B cell (primary cell): Measurements from ENCODE around the gene BTK. TPM values are rescaled to one million over a fixed set of nuclear protein-coding genes. Genes with fewer than 3 reads are reported as not detected.
"Not testable (repeated sequence)": the region's sequence is repeated elsewhere in the genome, so short reads cannot be mapped to it uniquely, and the experiment has no call there.

Experiments
- ATAC-seq: fragments of 200-7000 bp; cut with Tn5 transposase; one replicate; pipeline ENCODE4 v1.10.0; 2021; ENCODE audit warnings: low read depth, mild to moderate bottlenecking, moderate number of reproducible peaks, moderate library complexity
- CTCF ChIA-PET: fragments of 350-600 bp; sonication (Branson Sonifier 250); formaldehyde crosslinking; loops from one replicate; lab custom pipeline; 2021; ENCODE audit warnings: antibody characterized with exemption, inconsistent platforms; lab: Charles Lee
- POLR2A ChIA-PET: fragments of 350-600 bp; sonication (Branson Sonifier 250); formaldehyde crosslinking; loops from one replicate; lab custom pipeline; 2021; ENCODE audit warnings: antibody characterized with exemption; lab: Charles Lee
- DNase-seq: peaks from one replicate; pipeline ENCODE4 v3.0.0; 2013
- H2AFZ ChIP-seq: 2 replicates; pipeline ENCODE4 v1.6.1; 2012; ENCODE audit warnings: mild to moderate bottlenecking, low read depth, low read length; ENCODE audit not compliant: insufficient read depth, poor library complexity, severe bottlenecking
- H3K27ac ChIP-seq, 2 donors: 1 replicate in 1 of 2; 2 replicates in 1 of 2; pipeline ENCODE4 v1.5.1; 2012 to 2013; ENCODE audit warnings: low read length in 2 of 2, mild to moderate bottlenecking in 2 of 2, moderate library complexity in 1 of 2
- H3K27me3 ChIP-seq, 4 experiments: fragments of 200-600 bp in 1 of 4; sonication (generic) in 1 of 4; replicated peaks in 1 of 4; 1 replicate in 2 of 4; 2 replicates in 2 of 4; pipeline versions ENCODE4 v1.6.1 to v1.7.0; 2013 to 2016; ENCODE audit warnings: low read length in 3 of 4, mild to moderate bottlenecking in 2 of 4, mixed read lengths in 1 of 4, moderate library complexity in 1 of 4; ENCODE audit not compliant: insufficient read depth in 4 of 4, control insufficient read depth in 3 of 4; ENCODE audit errors: control extremely low read depth in 1 of 4
- H3K36me3 ChIP-seq, 2 experiments: replicated peaks in 1 of 2; 1 replicate in 1 of 2; 2 replicates in 1 of 2; pipeline versions ENCODE4 v1.6.1 to v1.7.1; 2013; ENCODE audit warnings: low read length in 1 of 2; ENCODE audit not compliant: insufficient read depth in 2 of 2, control insufficient read depth in 1 of 2; ENCODE audit errors: control extremely low read depth in 1 of 2, extremely low read depth in 1 of 2
- H3K4me1 ChIP-seq, 2 donors: fragments of 200-600 bp in 1 of 2; sonication (generic) in 1 of 2; 1 replicate in 1 of 2; 2 replicates in 1 of 2; pipeline versions ENCODE4 v1.5.1 to v1.6.1; 2013 to 2017; ENCODE audit warnings: low read length in 2 of 2; ENCODE audit not compliant: control insufficient read depth in 2 of 2, insufficient read depth in 2 of 2
- H3K4me2 ChIP-seq: replicated peaks from 2 replicates; pipeline ENCODE3; 2012; ENCODE audit warnings: mild to moderate bottlenecking, low read depth, low read length; ENCODE audit not compliant: poor library complexity, severe bottlenecking
- H3K4me3 ChIP-seq, 5 experiments: fragments of 200-600 bp in 1 of 5; sonication (generic) in 1 of 5; 1 replicate in 3 of 5; 2 replicates in 2 of 5; pipeline versions ENCODE4 v1.5.1 to v1.7.0; 2011 to 2016; ENCODE audit warnings: low read length in 4 of 5, mild to moderate bottlenecking in 4 of 5, low read depth in 2 of 5, control low read depth in 1 of 5, moderate library complexity in 1 of 5; ENCODE audit not compliant: insufficient read depth in 1 of 5; ENCODE audit errors: control extremely low read depth in 1 of 5, extremely low read depth in 1 of 5
- H3K79me2 ChIP-seq: fragments of 200-600 bp; sonication (generic); one replicate; pipeline ENCODE4 v1.6.0; 2016; ENCODE audit warnings: low read length; ENCODE audit not compliant: control insufficient read depth, insufficient read depth
- H3K9ac ChIP-seq: fragments of 200-600 bp; sonication (generic); 2 replicates; pipeline ENCODE4 v1.6.1; 2017; ENCODE audit warnings: mild to moderate bottlenecking, low read length, moderate library complexity
- H3K9me3 ChIP-seq, 3 donors: one replicate each; pipeline versions ENCODE4 v1.6.1 to v1.7.1; 2013; ENCODE audit warnings: low read length in 2 of 3; ENCODE audit not compliant: control insufficient read depth in 2 of 3, insufficient read depth in 1 of 3; ENCODE audit errors: control extremely low read depth in 1 of 3
- H4K20me1 ChIP-seq: 2 replicates; pipeline ENCODE4 v1.6.0; 2012; ENCODE audit warnings: mild to moderate bottlenecking, low read length; ENCODE audit not compliant: insufficient read depth, control insufficient read depth, poor library complexity, severe bottlenecking
- H3K27ac Mint-ChIP-seq: one replicate; pipeline ENCODE4 v1.8.0; 2021; ENCODE audit warnings: mixed read lengths
- H3K27me3 Mint-ChIP-seq: one replicate; pipeline ENCODE4 v1.8.0; 2021; ENCODE audit warnings: mixed read lengths
- H3K4me1 Mint-ChIP-seq: one replicate; pipeline ENCODE4 v1.8.0; 2021; ENCODE audit warnings: mixed read lengths
- H3K4me3 Mint-ChIP-seq: one replicate; pipeline ENCODE4 v1.8.0; 2021; ENCODE audit warnings: mixed read lengths
- H3K9me3 Mint-ChIP-seq: one replicate; pipeline ENCODE4 v1.8.0; 2022; ENCODE audit warnings: mixed read lengths; ENCODE audit not compliant: insufficient read depth
- EZH2 ChIP-seq: IDR thresholded peaks from 2 replicates; pipeline ENCODE4 v1.6.1; 2012; ENCODE audit warnings: borderline replicate concordance, low read depth, mild to moderate bottlenecking, moderate library complexity, low read length; ENCODE audit not compliant: insufficient read depth, poor library complexity, severe bottlenecking
- WGBS: methylation state at CpG from one replicate; pipeline ENCODE4 v1.1.5; 2013; ENCODE audit warnings: missing lambda C conversion rate; ENCODE audit not compliant: insufficient coverage; 5-methylcytosine and 5-hydroxymethylcytosine counted together
- intact Hi-C: fragments of 100-400 bp; cut with micrococcal nuclease; formaldehyde crosslinking; loops from one replicate; pipeline ENCODE4 v1.10.0; 2022
- polyA plus RNA-seq: library from polyadenylated mRNA; depleted of rRNA; stranded (reverse); fragments of >200 nt; gene quantifications from 2 replicates; pipeline ENCODE4 v1.2.3, GENCODE V29; 2012
- small RNA-seq: library from RNA; depleted of rRNA; stranded (forward); fragments of <200 nt; gene quantifications from one replicate; pipeline ENCODE3, GENCODE V24; 2012; ENCODE audit warnings: low replicate concordance, low read depth; ENCODE audit not compliant: insufficient read length
- total RNA-seq, 2 donors: library from RNA; stranded (reverse); fragments of 120-200 nt in 1 of 2; gene quantifications; 1 replicate in 1 of 2; 2 replicates in 1 of 2; pipeline versions ENCODE4 v1.2.3 to v1.2.4, GENCODE V29; 2013 to 2022
- TF ChIP-seq, protein P1 (sequence below): fragments of 200-600 bp; IDR thresholded peaks from one replicate; pipeline ENCODE4 v1.8.0; 2022; ENCODE audit warnings: antibody characterized with exemption, mild to moderate bottlenecking

The BTK gene
- total and polyA plus RNA-seq, 2 donors (not counting 1 experiment from before 2014, with no cell fraction given) = 166 to 235 TPM

- DNase-seq, H3K9ac ChIP-seq, H3K27ac ChIP-seq, H3K9me3 Mint-ChIP-seq, CTCF ChIA-PET, H3K4me3 Mint-ChIP-seq, POLR2A ChIA-PET, ATAC-seq, H3K4me2 ChIP-seq, intact Hi-C loops, H3K4me3 ChIP-seq, H2AFZ ChIP-seq, H3K36me3 ChIP-seq, H3K27me3 ChIP-seq, H3K4me1 ChIP-seq, H4K20me1 ChIP-seq, H3K79me2 ChIP-seq, H3K27ac Mint-ChIP-seq, H3K27me3 Mint-ChIP-seq, H3K9me3 ChIP-seq: not testable (repeated sequence)
- 15% methylated on average over 2 of the region's 3 CpGs for WGBS
- peaks cover 14% of the 10 kb centered on the region for H3K4me1 Mint-ChIP-seq
Observed at GRCh38 chrX:101326600-101326999, 59.4 kb downstream of the BTK start.

GRCh38 chrX:101303790-101304189 is 82.2 kb downstream of the BTK start:
- H3K27me3 Mint-ChIP-seq = no peaks in the 10 kb centered on the region
- POLR2A ChIA-PET = no interaction called here
- H3K9me3 Mint-ChIP-seq = no peaks in the 10 kb centered on the region
- no peak overlapping the region for H3K4me3 Mint-ChIP-seq
- peaks cover 11% of the 10 kb centered on the region for H3K4me1 Mint-ChIP-seq
- no peak overlapping the region for H2AFZ ChIP-seq
- no peak overlapping the region for H3K4me3 ChIP-seq
- H3K4me1 ChIP-seq = peaks cover 9 to 15% of the 10 kb centered on the region in 2 donors
- H3K4me2 ChIP-seq = peak overlapping the region; percentile 1
- CTCF ChIA-PET = interaction anchor here (0.5 to 1.2 kb wide), 2 partner anchors 16 to 407 kb away, joined by 3 read pairs; no protein-coding TSS in a partner anchor
- H3K36me3 ChIP-seq = no peaks in the 10 kb centered on the region
- H3K79me2 ChIP-seq = no peaks in the 10 kb centered on the region
- TF ChIP-seq, protein P1, sequence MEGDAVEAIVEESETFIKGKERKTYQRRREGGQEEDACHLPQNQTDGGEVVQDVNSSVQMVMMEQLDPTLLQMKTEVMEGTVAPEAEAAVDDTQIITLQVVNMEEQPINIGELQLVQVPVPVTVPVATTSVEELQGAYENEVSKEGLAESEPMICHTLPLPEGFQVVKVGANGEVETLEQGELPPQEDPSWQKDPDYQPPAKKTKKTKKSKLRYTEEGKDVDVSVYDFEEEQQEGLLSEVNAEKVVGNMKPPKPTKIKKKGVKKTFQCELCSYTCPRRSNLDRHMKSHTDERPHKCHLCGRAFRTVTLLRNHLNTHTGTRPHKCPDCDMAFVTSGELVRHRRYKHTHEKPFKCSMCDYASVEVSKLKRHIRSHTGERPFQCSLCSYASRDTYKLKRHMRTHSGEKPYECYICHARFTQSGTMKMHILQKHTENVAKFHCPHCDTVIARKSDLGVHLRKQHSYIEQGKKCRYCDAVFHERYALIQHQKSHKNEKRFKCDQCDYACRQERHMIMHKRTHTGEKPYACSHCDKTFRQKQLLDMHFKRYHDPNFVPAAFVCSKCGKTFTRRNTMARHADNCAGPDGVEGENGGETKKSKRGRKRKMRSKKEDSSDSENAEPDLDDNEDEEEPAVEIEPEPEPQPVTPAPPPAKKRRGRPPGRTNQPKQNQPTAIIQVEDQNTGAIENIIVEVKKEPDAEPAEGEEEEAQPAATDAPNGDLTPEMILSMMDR = no peak
- no peak for TF ChIP-seq EZH2
- no peak for ATAC-seq
- intact Hi-C loops = no loop called here
- no peak overlapping the region for H3K9ac ChIP-seq
- no peak overlapping the region for H3K27ac ChIP-seq
- no peaks in the 10 kb centered on the region for H4K20me1 ChIP-seq
- peak; percentile 12 for DNase-seq
- no CpG with 5 or more reads among the region's 1 CpG for WGBS
- peaks cover 0 to 9% (median 0%) of the 10 kb centered on the region in 3 donors for H3K9me3 ChIP-seq
- H3K27ac Mint-ChIP-seq = peak overlapping the region; percentile 15
- H3K27me3 ChIP-seq = no peaks in the 10 kb centered on the region

Small RNA genes lying within 50 kb of the gene (small RNA-seq; reads per million reads assigned to genes)
- not detected for gene RNU6-934P

Other genes with a start within 250 kb of the BTK start
- gene DRP2, start 166.4 kb downstream of the BTK start, total RNA-seq = 0.10 TPM in 1 of 2 replicates, not detected in the other
- gene DRP2, start 166.4 kb downstream of the BTK start, polyA plus RNA-seq = 0.04 TPM in 2 replicates
- gene TAF7L, start 94.9 kb downstream of the BTK start, total RNA-seq = not detected in 2 replicates
- gene TAF7L, start 94.9 kb downstream of the BTK start, polyA plus RNA-seq = 0.07 and 0.10 TPM in 2 replicates
- 12.0 and 13.4 TPM in 2 replicates for gene TIMM8A, start 37.4 kb downstream of the BTK start, total RNA-seq
- gene TIMM8A, start 37.4 kb downstream of the BTK start, polyA plus RNA-seq = 4.0 and 4.1 TPM in 2 replicates
- 155 and 156 TPM in 2 replicates for gene RPL36A, start 4.8 kb upstream of the BTK start, total RNA-seq
- gene RPL36A, start 4.8 kb upstream of the BTK start, polyA plus RNA-seq = 2,759 and 3,836 TPM in 2 replicates
- 22.1 and 27.7 TPM in 2 replicates for gene GLA, start 21.7 kb upstream of the BTK start, total RNA-seq
- 36.3 and 42.7 TPM in 2 replicates for gene GLA, start 21.7 kb upstream of the BTK start, polyA plus RNA-seq
- gene HNRNPH2, start 22.0 kb upstream of the BTK start, total RNA-seq = 48.4 and 57.1 TPM in 2 replicates
- 9.2 and 24.3 TPM in 2 replicates for gene HNRNPH2, start 22.0 kb upstream of the BTK start, polyA plus RNA-seq
- 6.7 and 8.2 TPM in 2 replicates for gene ARMCX4, start 99.3 kb upstream of the BTK start, total RNA-seq
- gene ARMCX4, start 99.3 kb upstream of the BTK start, polyA plus RNA-seq = 2.1 and 6.8 TPM in 2 replicates
- 0.17 TPM in 2 replicates for gene ARMCX1, start 164.4 kb upstream of the BTK start, total RNA-seq
- gene ARMCX1, start 164.4 kb upstream of the BTK start, polyA plus RNA-seq = 0.27 and 0.92 TPM in 2 replicates
- gene ARMCX6, start 231.8 kb upstream of the BTK start, total RNA-seq = 48.2 and 51.6 TPM in 2 replicates
- 39.6 and 47.5 TPM in 2 replicates for gene ARMCX6, start 231.8 kb upstream of the BTK start, polyA plus RNA-seq
- gene ARMCX3, start 237.0 kb upstream of the BTK start, total RNA-seq = 36.2 and 39.2 TPM in 2 replicates
- 16.9 and 31.3 TPM in 2 replicates for gene ARMCX3, start 237.0 kb upstream of the BTK start, polyA plus RNA-seq